ENCODE data around the gene PRKN.

DNA sequence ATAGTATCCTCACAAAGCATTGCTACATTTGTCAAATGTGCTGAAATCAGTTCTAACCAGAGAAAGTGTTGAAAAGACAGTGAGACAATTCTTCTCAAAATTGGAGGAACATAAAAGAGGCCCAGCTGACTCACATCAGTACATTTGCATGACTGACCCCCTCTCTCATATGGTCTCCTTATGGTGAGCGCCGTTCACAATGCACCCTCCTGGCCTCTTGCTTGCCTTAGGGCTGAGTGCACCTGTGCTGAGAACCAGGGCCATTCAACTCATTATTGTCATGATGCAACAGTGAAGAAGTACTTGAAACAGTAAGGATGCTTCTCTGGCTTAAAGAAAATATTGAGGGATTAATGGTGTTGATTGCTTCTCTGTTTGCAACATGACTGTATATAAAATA lies 1078.5 kb downstream of the PRKN start:
- TF ChIP-seq CTCF (IDR thresholded peaks at IDR 0.05) (no peak), ZFX (IDR thresholded peaks at IDR 0.05; ENCODE audit: borderline replicate concordance) (no peak)

All from 22Rv1 (cell line).